ENCODE measurements around the gene SUGCT. TPM values are rescaled to one million over a fixed set of nuclear protein-coding genes. Genes with fewer than 3 reads are reported as not detected.

The SUGCT gene
- total RNA-seq, 1 experiment from 2014 or later, result 9.9 TPM

- H3K27me3 Mint-ChIP-seq (ENCODE audit: insufficient read depth, unreplicated experiment), result no peaks in the 10 kb centered on the region
- BruUV-seq (replicated peaks), result no TSS peak
- H3K36me3 Mint-ChIP-seq (ENCODE audit: insufficient read depth, unreplicated experiment), result no peaks in the 10 kb centered on the region
- DNase-seq, result no peak
- H3K4me1 Mint-ChIP-seq (ENCODE audit: low read depth, unreplicated experiment), result peaks cover 3% of the 10 kb centered on the region
- Histone ChIP-seq H3K4me1 (peaks cover 4% of the 10 kb centered on the region; the same call in 1 of the 2 replicates), H3K4me3 (ENCODE audit: low read depth, low read length) (no peak overlapping the region), H3K9me3 (no peaks in the 10 kb centered on the region), H3K27me3 (replicated peaks; ENCODE audit: control insufficient read depth, insufficient read depth, low read length) (no peaks in the 10 kb centered on the region), H3K36me3 (ENCODE audit: control insufficient read depth, insufficient read depth, low read length) (no peaks in the 10 kb centered on the region)
- no peak overlapping the region for H3K27ac Mint-ChIP-seq (ENCODE audit: unreplicated experiment)
- no peaks in the 10 kb centered on the region for H3K9me3 Mint-ChIP-seq (ENCODE audit: unreplicated experiment)
- H3K4me3 Mint-ChIP-seq (ENCODE audit: unreplicated experiment), result no peak overlapping the region
- TF ChIP-seq CTCF (IDR thresholded peaks at IDR 0.05; ENCODE audit: insufficient read depth in 1 of 2, low read depth in 1 of 2, low read length in 1 of 2, severe bottlenecking in 1 of 2, unreplicated experiment in 1 of 2), result no peak
- ChIA-PET CTCF (no interaction called here), POLR2A (no interaction called here)
- intact Hi-C loops (cut with micrococcal nuclease; ENCODE audit: unreplicated experiment), result no loop called here
These were observed 340.8 kb downstream of the SUGCT start for GRCh38 chr7:40475681-40475982.

DNA sequence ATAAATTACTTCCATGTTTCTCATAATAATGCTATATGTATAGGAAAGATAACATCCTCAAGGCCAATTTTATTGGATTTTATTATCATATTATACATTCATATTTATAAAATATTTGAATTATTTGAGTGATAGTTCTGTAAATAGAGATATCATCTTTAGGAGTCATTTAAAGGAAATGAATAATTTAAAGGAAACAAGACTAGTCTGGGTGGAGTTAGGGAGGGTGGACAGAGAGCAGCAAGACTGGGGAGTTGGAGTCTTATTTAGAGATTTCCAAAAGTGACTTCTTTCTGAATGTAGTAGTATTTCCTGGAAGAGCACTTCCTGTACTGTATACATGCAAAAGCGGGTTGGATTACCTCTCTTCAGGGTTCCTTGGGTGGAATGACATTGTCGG is 342.3 kb downstream of the SUGCT start:
- intact Hi-C loops (cut with micrococcal nuclease; ENCODE audit: unreplicated experiment), result no loop called here

DNA sequence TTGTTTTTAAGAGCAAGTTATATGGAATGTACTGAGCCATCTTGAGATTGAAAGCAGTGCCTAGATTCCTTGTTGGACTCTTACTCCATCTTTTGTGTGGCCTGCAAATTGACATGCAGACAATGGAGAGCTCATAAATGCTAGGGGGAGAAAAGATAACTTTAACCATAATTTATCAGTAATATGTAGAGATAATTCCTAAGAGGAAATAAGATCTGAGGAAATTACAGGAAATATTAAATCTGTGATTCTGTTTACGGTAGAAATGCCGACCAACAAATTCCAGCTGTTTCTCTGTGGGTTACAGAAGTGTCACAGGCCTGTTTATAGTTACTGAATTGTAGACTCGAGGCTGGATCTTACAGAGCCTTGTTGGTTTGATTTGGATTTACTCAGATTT is 348.0 kb downstream of the SUGCT start:
- Mint-ChIP-seq H3K27ac (ENCODE audit: unreplicated experiment) (no peak overlapping the region), H3K9me3 (ENCODE audit: unreplicated experiment) (no peaks in the 10 kb centered on the region), H3K4me3 (ENCODE audit: unreplicated experiment) (no peak overlapping the region), H3K27me3 (ENCODE audit: insufficient read depth, unreplicated experiment) (no peaks in the 10 kb centered on the region), H3K4me1 (ENCODE audit: low read depth, unreplicated experiment) (no peaks in the 10 kb centered on the region), H3K36me3 (ENCODE audit: insufficient read depth, unreplicated experiment) (no peaks in the 10 kb centered on the region)
- POLR2A ChIA-PET, result no interaction called here
- BruUV-seq (replicated peaks), result no TSS peak
- no peaks in the 10 kb centered on the region for H3K27me3 ChIP-seq (replicated peaks; ENCODE audit: control insufficient read depth, insufficient read depth, low read length)
- intact Hi-C loops (cut with micrococcal nuclease; ENCODE audit: unreplicated experiment), result loop anchor here (5.0 kb wide), 1 partner anchor 156 kb away; no protein-coding TSS in a partner anchor
- CTCF ChIA-PET, result no interaction called here
- H3K9me3 ChIP-seq, result no peaks in the 10 kb centered on the region
- H3K4me1 ChIP-seq, result no peaks in the 10 kb centered on the region
- no peak for TF ChIP-seq CTCF (IDR thresholded peaks at IDR 0.05; ENCODE audit: insufficient read depth in 1 of 2, low read depth in 1 of 2, low read length in 1 of 2, severe bottlenecking in 1 of 2, unreplicated experiment in 1 of 2)
- DNase-seq, result no peak
- no peaks in the 10 kb centered on the region for H3K36me3 ChIP-seq (ENCODE audit: control insufficient read depth, insufficient read depth, low read length)
- no peak overlapping the region for H3K4me3 ChIP-seq (ENCODE audit: low read depth, low read length)

More for the DNA sequence above, 342.3 kb downstream of the SUGCT start:
- TF ChIP-seq CTCF (IDR thresholded peaks at IDR 0.05; ENCODE audit: insufficient read depth in 1 of 2, low read depth in 1 of 2, low read length in 1 of 2, severe bottlenecking in 1 of 2, unreplicated experiment in 1 of 2), result no peak
- ChIA-PET POLR2A (no interaction called here), CTCF (no interaction called here)
- Mint-ChIP-seq H3K36me3 (ENCODE audit: insufficient read depth, unreplicated experiment) (no peaks in the 10 kb centered on the region), H3K27ac (ENCODE audit: unreplicated experiment) (no peak overlapping the region), H3K27me3 (ENCODE audit: insufficient read depth, unreplicated experiment) (no peaks in the 10 kb centered on the region), H3K4me1 (ENCODE audit: low read depth, unreplicated experiment) (no peaks in the 10 kb centered on the region), H3K9me3 (ENCODE audit: unreplicated experiment) (no peaks in the 10 kb centered on the region), H3K4me3 (ENCODE audit: unreplicated experiment) (no peak overlapping the region)
- H3K4me1 ChIP-seq, result no peaks in the 10 kb centered on the region
- no peaks in the 10 kb centered on the region for H3K9me3 ChIP-seq
- DNase-seq, result no peak
- no peaks in the 10 kb centered on the region for H3K36me3 ChIP-seq (ENCODE audit: control insufficient read depth, insufficient read depth, low read length)
- H3K4me3 ChIP-seq (ENCODE audit: low read depth, low read length), result no peak overlapping the region
- BruUV-seq (replicated peaks), result no TSS peak
- no peaks in the 10 kb centered on the region for H3K27me3 ChIP-seq (replicated peaks; ENCODE audit: control insufficient read depth, insufficient read depth, low read length)
